ENCODE results near the gene NUDCD3. TPM values are rescaled to one million over a fixed set of nuclear protein-coding genes. Genes with fewer than 3 reads are reported as not detected.

The NUDCD3 gene
- total RNA-seq, 4 donors from 2014 or later, result 54.3 to 101 (median 64.4) TPM

DNA sequence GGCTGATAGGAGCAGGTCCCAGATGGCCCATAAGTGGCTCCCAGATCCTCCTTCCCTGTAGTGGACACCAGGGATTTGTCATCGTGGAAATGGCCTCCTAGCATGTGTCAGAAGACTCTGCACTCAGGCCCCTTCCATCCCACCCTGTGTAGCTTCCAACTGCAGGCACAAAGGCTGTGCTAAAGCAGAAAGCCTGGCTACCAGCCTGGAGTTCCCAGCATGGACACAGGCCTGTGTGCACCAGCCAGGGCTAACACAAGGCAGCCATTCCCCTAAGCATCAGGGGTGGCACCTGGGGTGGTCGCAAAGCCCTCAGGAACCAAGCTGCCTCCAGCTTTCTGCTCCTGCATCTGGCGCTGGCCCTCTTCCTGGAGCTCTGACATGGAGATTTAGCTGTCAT lies 160.6 kb downstream of the NUDCD3 start:
- no peak overlapping the region for H3K27ac ChIP-seq
- no peak overlapping the region for H3K4me3 ChIP-seq
- TF ChIP-seq, protein P1, sequence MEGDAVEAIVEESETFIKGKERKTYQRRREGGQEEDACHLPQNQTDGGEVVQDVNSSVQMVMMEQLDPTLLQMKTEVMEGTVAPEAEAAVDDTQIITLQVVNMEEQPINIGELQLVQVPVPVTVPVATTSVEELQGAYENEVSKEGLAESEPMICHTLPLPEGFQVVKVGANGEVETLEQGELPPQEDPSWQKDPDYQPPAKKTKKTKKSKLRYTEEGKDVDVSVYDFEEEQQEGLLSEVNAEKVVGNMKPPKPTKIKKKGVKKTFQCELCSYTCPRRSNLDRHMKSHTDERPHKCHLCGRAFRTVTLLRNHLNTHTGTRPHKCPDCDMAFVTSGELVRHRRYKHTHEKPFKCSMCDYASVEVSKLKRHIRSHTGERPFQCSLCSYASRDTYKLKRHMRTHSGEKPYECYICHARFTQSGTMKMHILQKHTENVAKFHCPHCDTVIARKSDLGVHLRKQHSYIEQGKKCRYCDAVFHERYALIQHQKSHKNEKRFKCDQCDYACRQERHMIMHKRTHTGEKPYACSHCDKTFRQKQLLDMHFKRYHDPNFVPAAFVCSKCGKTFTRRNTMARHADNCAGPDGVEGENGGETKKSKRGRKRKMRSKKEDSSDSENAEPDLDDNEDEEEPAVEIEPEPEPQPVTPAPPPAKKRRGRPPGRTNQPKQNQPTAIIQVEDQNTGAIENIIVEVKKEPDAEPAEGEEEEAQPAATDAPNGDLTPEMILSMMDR (IDR thresholded peaks at IDR 0.05), result no peak
- TF ChIP-seq EP300 (IDR thresholded peaks at IDR 0.05) (no peak), POLR2AphosphoS5 (IDR thresholded peaks at IDR 0.05) (no peak), POLR2A (IDR thresholded peaks at IDR 0.05) (no peak)
- no peaks in the 10 kb centered on the region for H3K9me3 ChIP-seq
- no peak for DNase-seq (ENCODE audit: low spot score in 2 of 2)
- peaks cover 7% of the 10 kb centered on the region for H3K4me1 ChIP-seq
- peaks cover 26% of the 10 kb centered on the region for H3K27me3 ChIP-seq
- WGBS, result 100% methylated on average over 1 of the region's 3 CpGs
- no peaks in the 10 kb centered on the region for H3K36me3 ChIP-seq

Other genes with a start within 250 kb of the NUDCD3 start
- 1 to 10 TPM in 2 of 4 donors, under 1 TPM in 2; 0.89 to 5.1 (median 1.2) TPM for gene CAMK2B, start 165.1 kb downstream of the NUDCD3 start, total RNA-seq
- gene NPC1L1, start 50.7 kb upstream of the NUDCD3 start, total RNA-seq, result under 1 TPM in 1 of 4 donors, not detected in 3; 0.24 TPM
- 100 to 1,000 TPM in 1 of 4 donors, 10 to 100 TPM in 3; 58.3 to 109 (median 69.5) TPM for gene DDX56, start 83.2 kb upstream of the NUDCD3 start, total RNA-seq
- gene TMED4, start 91.6 kb upstream of the NUDCD3 start, total RNA-seq, result 100 to 1,000 TPM in 1 of 4 donors, 10 to 100 TPM in 3; 76.8 to 101 (median 93.2) TPM
- gene OGDH, start 116.0 kb upstream of the NUDCD3 start, total RNA-seq, result 100 to 1,000 TPM in 3 of 4 donors, 10 to 100 TPM in 1; 98.6 to 146 (median 127) TPM

All from suprapubic skin (tissue), 4 donors.